ENCODE results near the gene COX4I2. TPM values are rescaled to one million over a fixed set of nuclear protein-coding genes. Genes with fewer than 3 reads are reported as not detected.

COX4I2 gene
- total and polyA plus RNA-seq, 7 donors = 1.1 to 3.0 (median 1.4) TPM; not detected in 4

DNA sequence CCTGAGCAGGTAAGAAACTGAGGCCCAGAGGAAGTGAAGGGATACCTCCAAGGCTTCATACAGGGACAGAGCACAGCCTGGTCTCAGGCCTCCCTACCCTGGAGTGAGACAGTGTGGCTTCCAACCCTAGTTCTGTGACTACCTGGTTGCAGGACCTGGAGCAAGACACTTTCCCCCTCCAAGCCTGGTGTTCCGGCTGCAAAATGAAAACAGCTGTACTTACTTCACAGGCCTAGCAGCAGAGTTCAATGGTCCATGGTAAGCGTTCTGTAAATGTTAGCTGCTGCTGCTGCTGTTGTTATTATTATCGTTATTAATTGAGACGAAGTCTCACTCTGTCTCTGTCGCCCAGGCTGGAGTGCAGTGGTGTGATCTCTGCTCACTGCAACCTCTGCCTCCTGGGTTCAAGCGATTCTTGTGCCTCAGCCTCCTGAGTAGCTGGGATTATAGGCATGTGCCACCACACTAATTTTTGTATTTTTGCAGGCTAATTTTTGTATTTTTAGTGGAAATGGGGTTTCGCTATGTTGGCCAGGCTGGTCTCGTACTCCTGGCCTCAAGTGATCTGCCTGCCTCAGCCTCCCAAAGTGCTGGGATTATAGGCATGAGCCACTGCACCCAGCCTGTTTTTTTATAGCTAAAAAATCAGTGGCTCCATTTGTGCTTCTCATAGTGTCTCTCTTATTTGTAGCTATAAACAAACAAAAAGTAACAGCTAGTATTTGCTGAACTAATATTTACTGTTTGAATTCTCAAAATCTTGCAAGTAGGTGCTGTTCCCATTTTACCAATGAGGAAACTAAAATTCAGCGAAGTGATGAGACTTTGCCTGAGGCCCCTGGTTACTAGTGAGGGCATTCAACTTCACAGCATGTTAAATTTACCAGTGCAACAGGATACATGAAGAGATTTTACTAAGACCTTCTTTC lies 41.9 kb downstream of the COX4I2 start:
- Histone ChIP-seq H3K9me3 (no peaks in the 10 kb centered on the region), H3K27me3 (no peaks in the 10 kb centered on the region), H3K4me1 (peaks cover 0 to 17% (median 12%) of the 10 kb centered on the region in 4 donors), H3K4me3 (no peak overlapping the region), H3K36me3 (peaks cover 0 to 6% (median 0%) of the 10 kb centered on the region in 4 donors), H3K27ac (no peak overlapping the region)
- no peak for DNase-seq
- 92% methylated on average over 9 of the region's 9 CpGs for WGBS, 2 donors
- TF ChIP-seq POLR2AphosphoS5 (IDR thresholded peaks at IDR 0.05) (no peak), POLR2A (IDR thresholded peaks at IDR 0.05) (no peak), EP300 (IDR thresholded peaks at IDR 0.05) (no peak)
- TF ChIP-seq, protein P1, sequence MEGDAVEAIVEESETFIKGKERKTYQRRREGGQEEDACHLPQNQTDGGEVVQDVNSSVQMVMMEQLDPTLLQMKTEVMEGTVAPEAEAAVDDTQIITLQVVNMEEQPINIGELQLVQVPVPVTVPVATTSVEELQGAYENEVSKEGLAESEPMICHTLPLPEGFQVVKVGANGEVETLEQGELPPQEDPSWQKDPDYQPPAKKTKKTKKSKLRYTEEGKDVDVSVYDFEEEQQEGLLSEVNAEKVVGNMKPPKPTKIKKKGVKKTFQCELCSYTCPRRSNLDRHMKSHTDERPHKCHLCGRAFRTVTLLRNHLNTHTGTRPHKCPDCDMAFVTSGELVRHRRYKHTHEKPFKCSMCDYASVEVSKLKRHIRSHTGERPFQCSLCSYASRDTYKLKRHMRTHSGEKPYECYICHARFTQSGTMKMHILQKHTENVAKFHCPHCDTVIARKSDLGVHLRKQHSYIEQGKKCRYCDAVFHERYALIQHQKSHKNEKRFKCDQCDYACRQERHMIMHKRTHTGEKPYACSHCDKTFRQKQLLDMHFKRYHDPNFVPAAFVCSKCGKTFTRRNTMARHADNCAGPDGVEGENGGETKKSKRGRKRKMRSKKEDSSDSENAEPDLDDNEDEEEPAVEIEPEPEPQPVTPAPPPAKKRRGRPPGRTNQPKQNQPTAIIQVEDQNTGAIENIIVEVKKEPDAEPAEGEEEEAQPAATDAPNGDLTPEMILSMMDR (IDR thresholded peaks at IDR 0.05) = no peak
- intact Hi-C loops (cut with DNase I) = no loop called here

DNA sequence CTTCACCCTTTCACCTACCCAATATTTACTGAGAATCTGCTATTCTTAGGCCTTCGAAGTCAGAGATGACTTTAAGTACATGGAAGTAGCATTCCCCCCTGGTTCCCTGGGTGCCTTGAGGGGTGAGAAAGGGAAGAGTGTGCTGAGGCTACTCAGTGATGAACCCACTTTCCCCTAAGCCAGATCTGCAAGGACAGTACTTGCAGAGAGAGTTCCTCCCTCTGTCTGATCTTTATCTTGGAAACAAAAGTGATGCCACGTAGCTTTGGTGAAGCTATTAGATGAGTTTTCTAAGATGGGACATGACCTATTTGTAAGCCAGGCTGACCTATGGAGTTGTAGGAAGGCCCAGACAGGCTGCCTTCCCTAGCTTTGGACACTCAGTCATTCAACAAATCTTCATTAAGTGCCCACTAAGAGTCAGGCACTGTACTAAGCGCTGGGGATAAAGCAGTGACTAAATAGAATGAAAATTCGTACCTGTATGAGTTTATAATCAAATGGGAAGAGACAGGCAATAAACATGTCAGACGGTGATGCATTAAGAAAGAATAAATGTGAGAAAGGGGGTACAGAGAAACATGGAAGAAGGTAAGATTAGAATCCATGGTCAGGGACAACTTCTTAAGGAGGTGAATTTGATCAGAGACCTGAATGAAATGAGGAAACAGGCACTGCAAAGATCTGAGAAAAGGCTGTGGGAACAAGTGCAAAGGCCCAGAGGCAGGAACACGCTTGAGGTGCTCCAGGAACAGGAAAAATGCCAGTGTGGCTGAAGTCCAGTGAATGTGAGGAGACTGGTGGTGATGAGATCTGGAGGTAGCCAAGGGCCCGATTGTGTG lies 42.8 kb downstream of the COX4I2 start:
- Histone ChIP-seq H3K27ac (no peak overlapping the region), H3K36me3 (peaks cover 0 to 6% (median 0%) of the 10 kb centered on the region in 4 donors), H3K4me1 (peaks cover 0 to 8% (median 5%) of the 10 kb centered on the region in 4 donors), H3K9me3 (no peaks in the 10 kb centered on the region), H3K27me3 (no peaks in the 10 kb centered on the region), H3K4me3 (no peak overlapping the region)
- DNase-seq = no peak
- WGBS, 2 donors = 89 to 90% methylated on average over 7 of the region's 7 CpGs
- TF ChIP-seq POLR2A (IDR thresholded peaks at IDR 0.05) (no peak), POLR2AphosphoS5 (IDR thresholded peaks at IDR 0.05) (no peak), EP300 (IDR thresholded peaks at IDR 0.05) (no peak)
- TF ChIP-seq, protein P1 (IDR thresholded peaks at IDR 0.05) = no peak
- intact Hi-C loops (cut with DNase I) = no loop called here

DNA sequence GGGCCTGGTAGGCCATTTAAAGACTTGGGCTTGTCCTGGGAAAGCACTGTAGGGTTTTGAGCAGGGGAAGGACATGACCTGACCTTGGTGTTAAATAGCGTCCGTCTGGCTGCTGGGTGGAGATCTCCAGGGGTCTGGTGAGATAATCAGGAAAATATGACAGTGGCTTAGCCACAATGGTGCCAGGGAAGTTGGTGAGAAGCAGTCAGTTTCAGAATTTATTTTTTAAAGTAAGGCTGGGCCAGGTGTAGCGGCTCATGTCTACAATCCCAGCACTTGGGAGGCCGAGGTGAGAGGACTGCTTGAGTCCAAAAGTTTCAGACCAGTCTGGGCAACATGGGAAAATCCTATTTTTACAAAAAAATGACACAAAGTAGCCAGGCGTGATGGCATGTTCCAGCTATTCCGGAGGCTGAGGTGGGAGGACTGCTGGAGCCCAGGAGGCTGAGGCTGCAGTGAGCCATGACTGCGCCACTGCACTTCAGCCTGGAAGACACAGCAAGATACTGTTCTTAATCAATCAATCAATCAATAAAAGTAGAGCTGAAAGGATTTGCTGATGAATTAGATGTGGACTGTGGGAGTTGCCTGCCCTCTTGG lies 43.5 kb downstream of the COX4I2 start:
- H3K36me3 ChIP-seq = peaks cover 0 to 6% (median 0%) of the 10 kb centered on the region in 4 donors
- no peak overlapping the region for H3K4me3 ChIP-seq
- no peak for DNase-seq
- H3K27ac ChIP-seq = no peak overlapping the region
- peaks cover 0 to 1% (median 0%) of the 10 kb centered on the region in 4 donors for H3K4me1 ChIP-seq
- H3K27me3 ChIP-seq = no peaks in the 10 kb centered on the region
- no peaks in the 10 kb centered on the region for H3K9me3 ChIP-seq
- TF ChIP-seq EP300 (IDR thresholded peaks at IDR 0.05) (no peak), POLR2A (IDR thresholded peaks at IDR 0.05) (no peak), POLR2AphosphoS5 (IDR thresholded peaks at IDR 0.05) (no peak)
- TF ChIP-seq, protein P1 (IDR thresholded peaks at IDR 0.05) = no peak
- intact Hi-C loops (cut with DNase I) = no loop called here
- WGBS, 2 donors = 93 to 97% methylated on average over 7 of the region's 7 CpGs

DNA sequence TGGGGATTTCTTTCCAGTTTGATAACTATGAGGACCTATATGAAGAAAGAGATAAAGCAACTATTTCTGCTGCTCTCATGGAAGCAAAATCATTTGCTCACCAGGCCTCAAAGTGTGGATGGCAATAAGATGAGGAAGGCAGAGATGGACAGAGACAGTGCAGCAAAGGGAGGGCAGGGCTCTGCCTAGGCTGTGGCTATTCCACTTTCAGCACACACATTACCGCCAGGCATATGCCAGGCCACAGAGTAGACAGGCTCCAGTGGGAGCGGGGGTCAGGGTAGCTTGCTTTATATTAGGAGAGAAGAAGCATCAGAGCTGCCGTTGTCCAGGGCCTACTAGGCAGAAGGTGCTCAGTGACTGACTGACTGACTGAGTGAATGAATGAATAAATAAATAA lies 44.1 kb downstream of the COX4I2 start:
- WGBS, 2 donors = 95% methylated on average over 3 of the region's 3 CpGs
- no peak overlapping the region for H3K27ac ChIP-seq
- no peaks in the 10 kb centered on the region for H3K9me3 ChIP-seq
- peaks cover 0 to 6% (median 2%) of the 10 kb centered on the region in 4 donors for H3K36me3 ChIP-seq
- no peaks in the 10 kb centered on the region for H3K27me3 ChIP-seq
- intact Hi-C loops (cut with DNase I) = no loop called here
- no peak overlapping the region for H3K4me3 ChIP-seq
- no peaks in the 10 kb centered on the region for H3K4me1 ChIP-seq
- TF ChIP-seq POLR2A (IDR thresholded peaks at IDR 0.05) (no peak), EP300 (IDR thresholded peaks at IDR 0.05) (no peak), POLR2AphosphoS5 (IDR thresholded peaks at IDR 0.05) (no peak)
- TF ChIP-seq, protein P1 (IDR thresholded peaks at IDR 0.05) = no peak
- no peak for DNase-seq
